HG02981 (cell line): ENCODE results near the gene CCL3.
A peak's percentile ranks its signal among the peaks of the same experiment; 100 is the strongest.
"Not testable (repeated sequence)": the region's sequence is repeated elsewhere in the genome, so short reads cannot be mapped to it uniquely, and the experiment has no call there.

ENCODE experiments used
- ATAC-seq: cut with Tn5 transposase; IDR thresholded peaks from one replicate; pipeline ENCODE4 v1.9.1; 2021; ENCODE audit warnings: mild to moderate bottlenecking, moderate library complexity; ENCODE audit not compliant: unreplicated experiment

Gene CCL3

GRCh38 chr17:36087897-36088572 lies 1.9 kb downstream of the CCL3 start:
- not testable (repeated sequence) for ATAC-seq

DNA sequence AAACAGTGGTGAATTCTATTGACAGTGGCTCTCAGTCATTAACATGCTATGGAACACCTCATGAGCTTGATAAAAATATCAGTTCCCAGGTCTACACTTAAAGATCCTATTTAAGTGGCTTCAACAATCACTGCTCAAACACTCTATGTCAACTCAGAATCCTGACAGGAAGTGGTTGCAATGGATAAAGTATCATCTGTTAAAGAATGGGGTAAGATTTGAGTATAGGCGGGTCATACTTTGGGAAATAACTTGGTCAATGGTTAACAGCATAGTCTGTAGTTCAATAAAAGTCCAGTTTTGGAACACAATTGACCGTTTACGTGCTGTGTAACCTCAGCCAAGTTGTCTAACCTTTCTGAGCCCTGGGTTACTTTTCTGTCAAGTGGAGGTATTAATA lies 2.5 kb downstream of the CCL3 start:
- ATAC-seq, result not testable (repeated sequence)

DNA sequence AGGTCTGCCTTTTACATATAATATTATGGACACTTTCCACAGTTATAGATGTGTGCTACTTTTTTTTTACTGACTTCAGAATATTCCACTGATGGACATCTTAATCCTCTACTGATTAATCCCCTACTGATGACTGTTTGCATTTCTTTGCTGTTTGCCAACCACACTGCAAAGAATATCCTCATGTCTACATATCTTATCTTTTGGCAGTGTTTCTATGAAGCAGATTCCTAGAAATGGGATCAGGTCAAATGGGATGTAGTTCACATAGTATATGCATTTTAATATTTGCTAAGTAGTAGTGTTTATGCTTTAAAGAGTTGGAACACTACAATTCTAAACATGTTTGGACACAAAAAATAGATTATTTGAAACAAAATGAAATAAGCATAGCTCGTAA lies 3.2 kb downstream of the CCL3 start:
- ATAC-seq, result no peak

- ATAC-seq, result no peak
These were observed 4.2 kb downstream of the CCL3 start for GRCh38 chr17:36085765-36086164.

GRCh38 chr17:36083691-36084090 lies 6.3 kb downstream of the CCL3 start:
- not testable (repeated sequence) for ATAC-seq

GRCh38 chr17:36082482-36083120 lies 7.3 kb downstream of the CCL3 start:
- not testable (repeated sequence) for ATAC-seq

GRCh38 chr17:36081681-36082471 lies 8.1 kb downstream of the CCL3 start:
- ATAC-seq, result not testable (repeated sequence)

GRCh38 chr17:36074365-36074764 lies 15.6 kb downstream of the CCL3 start:
- no peak for ATAC-seq

- peak; percentile 54 for ATAC-seq
These were observed 17.4 kb downstream of the CCL3 start for GRCh38 chr17:36072431-36073121.

GRCh38 chr17:36071751-36072150 lies 18.2 kb downstream of the CCL3 start:
- ATAC-seq, result no peak

DNA sequence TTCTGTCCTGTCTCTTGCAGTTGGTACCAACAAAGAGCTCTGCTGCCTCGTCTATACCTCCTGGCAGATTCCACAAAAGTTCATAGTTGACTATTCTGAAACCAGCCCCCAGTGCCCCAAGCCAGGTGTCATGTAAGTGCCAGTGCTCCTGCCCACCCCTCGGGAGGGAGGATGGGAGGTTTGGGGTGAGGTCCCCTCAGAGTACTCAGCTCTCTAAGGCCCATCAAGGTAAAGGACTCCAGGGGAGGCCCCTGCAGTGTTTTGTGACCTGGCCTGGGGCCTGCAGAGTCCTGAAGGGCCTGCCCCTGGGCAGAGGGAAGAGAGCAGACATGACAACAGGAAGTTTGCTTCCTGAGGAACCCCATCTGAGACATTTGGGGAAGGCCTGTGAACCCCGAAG lies 19.5 kb downstream of the CCL3 start:
- ATAC-seq, result no peak

- ATAC-seq, result no peak
These were observed 20.8 kb downstream of the CCL3 start for GRCh38 chr17:36069136-36069535.

- ATAC-seq, result no peak
These were observed 21.4 kb downstream of the CCL3 start for GRCh38 chr17:36068524-36068923.

DNA sequence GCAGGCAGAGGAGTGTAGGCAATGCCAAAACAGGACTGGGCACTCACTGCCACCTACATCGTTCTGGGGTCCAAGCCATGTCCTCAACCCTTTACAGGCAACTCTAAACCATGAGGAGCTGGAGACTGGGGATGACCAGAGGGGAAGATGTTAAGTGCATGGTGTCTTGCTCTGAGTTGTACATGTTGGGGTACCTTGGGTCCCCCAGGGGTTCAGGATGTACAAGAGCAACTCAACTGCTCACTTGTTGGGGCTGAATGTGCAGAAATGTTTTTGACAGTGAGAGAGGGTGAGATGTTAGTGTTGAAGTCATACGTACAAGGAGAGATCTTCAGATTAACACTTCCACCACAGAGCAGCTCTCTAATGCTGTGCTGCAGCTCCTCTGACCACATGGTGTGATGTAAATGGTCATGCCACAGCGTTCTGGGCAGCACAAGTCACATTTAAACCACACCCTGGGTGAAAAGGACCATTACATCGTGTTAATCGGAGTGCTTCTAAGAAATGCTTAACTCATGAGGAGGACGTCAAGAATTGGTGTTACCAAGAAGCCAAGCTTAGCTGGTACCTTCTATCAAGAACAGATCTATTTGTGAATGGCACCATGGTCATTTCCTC lies 23.5 kb downstream of the CCL3 start:
- no peak for ATAC-seq

DNA sequence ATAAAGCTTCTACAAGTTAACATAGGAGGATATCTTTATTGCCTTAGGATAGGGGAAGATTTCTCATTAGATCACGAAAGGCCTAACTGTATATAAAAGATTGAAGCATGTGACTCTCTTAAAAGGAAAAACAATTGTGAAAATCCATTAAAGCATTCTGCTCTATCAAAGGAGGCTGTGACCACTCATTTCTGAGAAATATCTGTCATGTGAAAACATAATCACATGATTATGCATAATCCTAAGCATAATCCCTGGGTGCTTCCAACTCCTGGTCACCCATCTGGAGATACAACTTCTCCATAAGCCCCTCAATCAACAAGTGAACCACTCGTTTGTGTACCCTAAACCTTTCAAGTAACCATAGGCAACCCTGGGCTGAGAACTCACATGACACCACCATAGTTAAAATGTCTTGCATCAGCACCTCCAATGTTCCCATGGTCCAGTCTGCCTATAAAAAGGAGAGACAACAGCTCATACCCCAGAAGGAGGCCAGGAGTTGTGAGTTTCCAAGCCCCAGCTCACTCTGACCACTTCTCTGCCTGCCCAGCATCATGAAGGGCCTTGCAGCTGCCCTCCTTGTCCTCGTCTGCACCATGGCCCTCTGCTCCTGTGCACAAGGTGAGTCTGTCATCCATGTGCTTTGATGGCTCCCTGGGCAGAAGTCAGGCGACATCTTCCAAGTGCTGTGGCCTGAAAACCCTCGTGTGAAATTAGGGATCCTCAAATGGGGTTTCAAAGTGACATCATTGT lies 26.0 kb downstream of the CCL3 start, which contains the start of gene CCL18:
Gene CCL18, plus strand, starts transcription at position 487 of the 756 bp plus-strand sequence. Its CDS starts 71 bp downstream, at position 558.
- ATAC-seq, result no peak

DNA sequence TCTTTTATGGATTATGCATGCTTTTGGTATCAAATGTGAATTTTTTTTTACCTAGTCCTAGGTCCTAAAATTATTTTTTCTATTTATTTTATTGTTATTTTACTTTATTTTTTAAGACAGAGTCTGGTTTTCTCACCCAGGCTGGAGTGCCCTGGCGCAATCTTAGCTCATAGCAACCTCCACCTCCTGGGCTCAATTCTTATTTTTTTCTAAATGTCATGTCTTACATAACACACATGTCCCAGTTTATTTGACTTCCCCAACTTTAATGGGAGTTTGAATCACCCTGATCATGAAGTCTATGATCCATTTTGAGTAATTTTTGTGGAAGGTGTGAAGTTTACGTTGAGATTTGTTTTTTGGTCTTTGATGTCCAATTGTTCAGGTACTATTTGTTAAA lies 29.1 kb downstream of the CCL3 start:
- ATAC-seq, result no peak

- ATAC-seq, result no peak
These were observed 30.5 kb downstream of the CCL3 start for GRCh38 chr17:36059406-36059805.

DNA sequence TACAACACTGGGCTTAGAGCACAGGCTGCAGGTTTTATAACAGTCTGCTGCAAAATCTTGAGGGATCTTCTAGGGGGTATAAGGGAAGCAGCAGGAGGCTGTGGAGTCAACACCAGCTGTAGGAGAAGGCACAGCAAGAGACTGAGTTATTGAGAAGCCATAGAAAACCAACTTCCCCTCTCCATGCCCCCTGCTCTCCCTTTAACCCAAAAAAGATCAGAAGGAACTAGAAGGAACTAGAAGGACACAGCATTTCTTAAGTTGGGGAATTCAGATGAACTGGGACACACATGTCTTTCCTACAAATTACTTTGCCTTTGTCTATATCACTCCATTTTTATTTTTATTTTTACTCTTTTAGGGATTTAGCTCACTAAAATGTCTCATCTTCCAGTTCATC lies 32.0 kb downstream of the CCL3 start:
- ATAC-seq, result no peak

DNA sequence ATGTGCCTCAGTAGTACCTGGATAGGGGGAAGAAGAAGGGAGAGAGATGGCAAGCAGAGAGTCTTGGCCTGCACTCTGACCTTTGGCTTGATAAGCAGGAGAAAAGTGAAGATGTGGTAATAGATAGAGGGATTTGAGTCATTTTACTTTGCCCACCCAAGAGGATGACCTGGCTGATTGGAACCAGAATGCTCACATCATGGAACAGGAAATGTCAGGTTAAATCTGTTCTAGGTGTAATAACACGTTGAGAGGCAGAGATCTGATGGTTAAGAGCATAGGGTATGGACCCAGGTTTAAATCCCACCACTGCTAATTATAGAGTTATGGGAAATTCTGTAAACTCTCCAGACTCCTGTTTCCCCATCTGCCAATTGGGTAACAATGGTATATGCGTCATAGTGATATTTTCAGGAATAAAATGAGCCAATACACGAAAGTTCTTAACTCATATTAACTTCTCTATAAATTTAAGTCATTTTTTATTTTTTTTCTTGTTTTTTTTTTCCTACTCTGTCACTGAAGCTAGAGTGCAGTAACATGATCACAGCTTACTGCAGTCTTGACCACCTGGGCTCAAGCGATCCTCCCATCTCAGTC lies 33.9 kb downstream of the CCL3 start:
- no peak for ATAC-seq

GRCh38 chr17:36055171-36055570 lies 34.8 kb downstream of the CCL3 start:
- no peak for ATAC-seq
